Fibroblast of skin of abdomen (primary cell): ENCODE measurements around the gene SPINDOC. TPM values are rescaled to one million over a fixed set of nuclear protein-coding genes. Genes with fewer than 3 reads are reported as not detected.
"Not testable (repeated sequence)": the region's sequence is repeated elsewhere in the genome, so short reads cannot be mapped to it uniquely, and the experiment has no call there.

Source experiments
- DNase-seq: peaks from one replicate; pipeline ENCODE4 v3.0.0-alpha.2; 2013
- polyA plus RNA-seq, 2 experiments: library from polyadenylated mRNA; unstranded; fragments of 120-200 nt; gene quantifications; one replicate each; pipeline ENCODE4 v1.2.1, GENCODE V29; 2013; ENCODE audit not compliant: insufficient read length in 2 of 2

SPINDOC gene
- 38.9 TPM for polyA plus RNA-seq (2013, experiment 1 of 2; ENCODE audit: insufficient read length)
- 38.7 TPM for polyA plus RNA-seq (2013, experiment 2 of 2; ENCODE audit: insufficient read length)

- DNase-seq: peak; percentile 76
These were observed at the start of gene SPINDOC for GRCh38 chr11:63813035-63813562. Gene SPINDOC, plus strand, starts transcription at chr11:63813456. Its CDS starts 231 bp downstream, at chr11:63813687.

- no peak for DNase-seq
These were observed 49.5 kb upstream of the SPINDOC start for GRCh38 chr11:63763496-63764339.

GRCh38 chr11:63764340-63764678, 48.9 kb upstream of the SPINDOC start:
- no peak for DNase-seq

GRCh38 chr11:63764679-63765647, 48.3 kb upstream of the SPINDOC start:
- DNase-seq: no peak

GRCh38 chr11:63765688-63766241, 47.5 kb upstream of the SPINDOC start:
- no peak for DNase-seq

DNA sequence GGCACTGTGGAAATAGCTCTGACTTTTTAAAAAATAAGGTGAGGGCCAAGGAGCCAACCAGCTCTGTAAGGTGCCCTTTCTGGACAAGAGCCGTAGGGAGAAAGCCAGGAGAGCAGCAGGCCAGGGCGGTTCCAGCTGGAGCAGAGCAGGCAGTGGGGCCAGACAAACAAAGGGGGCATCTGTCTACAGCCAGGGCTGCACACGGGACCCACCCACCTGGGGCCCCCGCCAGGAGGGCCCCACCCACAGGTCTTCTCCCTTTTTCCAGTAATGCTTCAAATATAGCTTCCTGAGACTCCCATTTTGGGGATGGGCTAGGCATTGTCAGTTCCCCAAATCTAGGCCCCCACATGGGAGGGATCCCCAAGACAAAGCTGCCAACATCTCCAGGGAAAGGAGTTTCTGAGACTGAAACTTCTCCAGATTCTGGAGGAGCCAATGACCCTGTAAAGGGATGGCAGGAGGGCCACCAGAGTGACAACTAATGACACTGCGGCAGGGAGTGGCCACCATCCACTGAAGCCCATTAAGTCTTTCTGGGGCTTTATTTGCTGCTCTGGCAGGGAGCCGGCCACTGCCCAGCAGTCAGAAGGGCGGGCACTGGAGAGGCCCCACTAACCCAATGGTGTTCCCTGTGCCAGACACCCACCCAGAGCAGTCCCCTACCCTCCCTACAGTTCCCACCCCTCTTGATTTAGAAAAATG, 46.6 kb upstream of the SPINDOC start:
- DNase-seq: no peak

DNA sequence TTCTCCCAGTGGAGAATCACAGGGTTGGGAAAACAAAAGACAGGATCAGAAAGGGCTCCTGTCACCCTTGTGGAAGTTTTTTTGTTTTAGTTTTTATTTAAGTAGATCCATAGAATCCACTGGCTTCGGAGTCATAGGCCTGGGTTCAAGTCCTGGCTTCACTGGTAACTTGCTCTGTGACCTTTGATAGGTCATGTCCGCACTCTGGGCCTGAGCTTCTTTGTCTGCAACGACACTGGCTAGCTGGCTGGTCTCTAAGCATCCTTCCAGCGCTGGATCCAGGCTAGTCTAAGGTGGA, 46.0 kb upstream of the SPINDOC start:
- no peak for DNase-seq

GRCh38 chr11:63767565-63768236, 45.6 kb upstream of the SPINDOC start:
- DNase-seq: peak; percentile 72

- peak; percentile 72 for DNase-seq
These were observed 44.8 kb upstream of the SPINDOC start, which contains the start of gene ZFTA for GRCh38 chr11:63768237-63769041. Gene ZFTA, minus strand, starts transcription at chr11:63768775. Its CDS starts 153 bp downstream, at chr11:63768622.

GRCh38 chr11:63769042-63769713, 44.1 kb upstream of the SPINDOC start:
- peak; percentile 48 for DNase-seq

DNA sequence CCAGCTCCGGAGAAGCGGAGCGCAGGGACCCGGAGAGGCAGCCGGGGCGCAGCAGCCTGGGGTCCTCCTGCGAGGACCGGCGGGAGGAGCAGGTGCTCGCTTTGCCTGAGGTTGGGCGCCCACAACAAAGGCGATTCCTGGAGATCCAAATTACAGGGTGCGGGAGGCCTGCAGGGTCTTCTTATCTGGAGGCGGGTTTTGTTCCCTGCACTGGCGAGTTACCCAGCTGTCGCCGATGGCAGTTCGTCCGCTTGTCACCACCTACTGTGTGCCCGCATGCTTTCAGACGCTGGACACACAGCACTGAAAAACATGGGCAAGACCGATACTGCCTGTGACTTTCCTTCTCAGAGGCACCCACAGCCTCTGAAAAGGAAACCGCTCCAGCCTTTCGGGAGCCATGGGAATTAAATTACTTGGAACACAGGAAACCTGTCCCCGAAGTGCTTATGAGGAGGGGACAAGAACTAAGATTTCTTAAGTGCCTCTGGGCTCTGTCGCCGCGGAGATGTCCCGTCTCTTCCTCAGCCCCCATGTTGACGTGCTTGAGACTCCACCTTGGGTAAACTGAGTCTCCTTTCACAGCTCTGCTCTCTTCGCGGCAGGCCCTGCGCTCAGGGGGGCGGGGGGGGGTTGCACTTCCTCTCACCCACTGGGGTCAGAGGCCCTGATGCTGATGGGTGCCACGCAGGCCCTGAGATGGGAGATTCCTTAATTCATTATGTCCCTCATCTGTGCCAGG, 43.4 kb upstream of the SPINDOC start:
- no peak for DNase-seq

DNA sequence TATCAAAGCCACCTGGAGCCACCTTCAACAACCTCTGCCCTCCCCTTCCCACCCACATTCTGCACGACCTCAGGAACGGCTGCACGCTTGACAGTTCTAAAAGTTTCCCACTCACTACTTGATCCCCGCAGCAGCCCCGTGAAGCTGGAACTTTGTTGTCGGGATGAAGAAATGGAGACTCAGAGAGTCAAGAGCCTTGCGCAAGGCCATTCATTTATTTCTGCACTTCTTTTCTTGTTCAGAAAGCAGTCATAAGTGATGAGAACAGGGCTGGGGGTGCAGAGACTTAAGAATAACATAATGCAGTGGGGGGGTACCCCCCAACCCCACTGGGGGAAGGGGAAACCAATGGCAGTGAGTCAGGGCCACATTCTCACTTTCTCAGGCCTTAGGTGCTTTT, 42.5 kb upstream of the SPINDOC start:
- no peak for DNase-seq

- DNase-seq: not testable (repeated sequence)
These were observed 41.4 kb upstream of the SPINDOC start for GRCh38 chr11:63771741-63772318.

DNA sequence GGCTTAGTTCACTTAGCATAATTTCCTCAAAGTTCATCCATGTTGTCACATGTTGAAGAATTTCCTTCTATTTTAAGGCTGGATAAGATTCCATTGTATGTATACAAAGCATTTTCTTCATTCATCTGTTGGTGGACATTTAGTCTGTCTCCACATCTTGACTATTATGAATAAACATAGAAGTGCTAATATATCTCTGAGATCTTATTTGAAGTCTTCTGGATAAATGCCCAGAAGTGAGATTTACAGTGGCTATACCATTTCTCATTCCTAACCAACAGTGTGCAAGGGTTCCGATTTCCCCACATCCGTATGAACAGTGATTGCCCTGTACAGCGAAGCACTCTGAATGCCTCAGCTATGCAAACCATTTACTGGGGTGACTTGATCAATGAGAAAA, 38.1 kb upstream of the SPINDOC start:
- DNase-seq: peak; percentile 72

- no peak for DNase-seq
These were observed 34.2 kb upstream of the SPINDOC start for GRCh38 chr11:63779039-63779438.

GRCh38 chr11:63782749-63783148, 30.5 kb upstream of the SPINDOC start:
- DNase-seq: no peak

GRCh38 chr11:63783925-63784592, 29.2 kb upstream of the SPINDOC start:
- DNase-seq: no peak

DNA sequence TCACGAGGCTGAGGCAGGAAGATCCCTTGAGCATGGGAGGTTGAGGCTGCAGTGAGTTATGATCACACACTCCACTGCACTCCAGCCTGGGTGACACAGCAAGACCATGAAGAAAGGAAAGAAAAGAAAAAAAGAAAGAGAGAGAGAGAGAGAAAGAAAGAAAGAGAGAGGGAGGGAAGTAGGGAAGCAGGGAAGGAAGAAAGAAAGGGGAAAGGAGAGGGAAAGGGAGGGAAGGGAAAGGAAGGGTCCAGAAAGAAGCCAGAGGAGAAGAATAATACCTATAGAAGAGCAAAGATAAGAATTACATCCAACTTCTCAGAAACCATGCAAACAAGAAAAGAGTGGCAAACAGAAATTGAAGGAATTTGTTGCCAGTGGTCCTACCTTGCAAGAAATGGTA, 27.4 kb upstream of the SPINDOC start:
- no peak for DNase-seq
